ENCODE data around the gene GABRB2. TPM values are rescaled to one million over a fixed set of nuclear protein-coding genes. Genes with fewer than 3 reads are reported as not detected.
A peak's percentile ranks its signal among the peaks of the same experiment; 100 is the strongest.

Gene GABRB2
- total and polyA plus RNA-seq, 12 donors = 0.33 to 18.1 (median 6.6) TPM

- Histone ChIP-seq H3K4me1 (replicated peaks in 1 of 2) (peaks cover 11 to 16% of the 10 kb centered on the region in 2 donors), H3K27me3 (no peaks in the 10 kb centered on the region), H3K9me3 (replicated peaks in 1 of 3) (no peaks in the 10 kb centered on the region), H3K27ac (peak overlapping the region in 3 of 5 donors; percentile 11 to 69 (median 45)), H3K4me3 (no peak overlapping the region), H3K36me3 (replicated peaks in 1 of 2) (no peaks in the 10 kb centered on the region)
- 38 to 41% (median 39%) methylated on average over 1 of the region's 1 CpG for WGBS, 4 donors
- intact Hi-C loops (cut with DNase I) = no loop called here
- DNase-seq = peak in 6 of 7 donors; percentile 18 to 57 (median 28)
- TF ChIP-seq POLR2A (IDR thresholded peaks at IDR 0.05) (no peak), CTCF (IDR thresholded peaks at IDR 0.05) (no peak)
Observed at GRCh38 chr5:161446655-161447054, 99.9 kb downstream of the GABRB2 start.

GRCh38 chr5:161442471-161442870, 104.1 kb downstream of the GABRB2 start:
- Histone ChIP-seq H3K9me3 (replicated peaks in 1 of 3) (no peaks in the 10 kb centered on the region), H3K27ac (no peak overlapping the region), H3K4me1 (replicated peaks in 1 of 2) (peaks cover 7 to 12% of the 10 kb centered on the region in 2 donors), H3K27me3 (no peaks in the 10 kb centered on the region), H3K4me3 (no peak overlapping the region), H3K36me3 (replicated peaks in 1 of 2) (no peaks in the 10 kb centered on the region)
- intact Hi-C loops (cut with DNase I) = no loop called here
- no peak for DNase-seq
- TF ChIP-seq CTCF (IDR thresholded peaks at IDR 0.05) = no peak
- TF ChIP-seq POLR2A (IDR thresholded peaks at IDR 0.05) = no peak

- H3K9me3 ChIP-seq (replicated peaks in 1 of 3) = peaks cover 0 to 6% (median 0%) of the 10 kb centered on the region in 3 donors
- intact Hi-C loops (cut with DNase I) = no loop called here
- H3K27me3 ChIP-seq = no peaks in the 10 kb centered on the region
- DNase-seq = no peak
- H3K36me3 ChIP-seq (replicated peaks in 1 of 2) = no peaks in the 10 kb centered on the region
- no peaks in the 10 kb centered on the region for H3K4me1 ChIP-seq (replicated peaks in 1 of 2)
- TF ChIP-seq CTCF (IDR thresholded peaks at IDR 0.05) (no peak), POLR2A (IDR thresholded peaks at IDR 0.05) (no peak)
- 63 to 85% (median 79%) methylated on average over 2 of the region's 2 CpGs for WGBS, 4 donors
- H3K4me3 ChIP-seq = no peak overlapping the region
- H3K27ac ChIP-seq = no peak overlapping the region
Observed at GRCh38 chr5:161432798-161433197, 113.7 kb downstream of the GABRB2 start.

- peaks cover 0 to 6% (median 0%) of the 10 kb centered on the region in 3 donors for H3K9me3 ChIP-seq (replicated peaks in 1 of 3)
- intact Hi-C loops (cut with DNase I) = no loop called here
- H3K4me3 ChIP-seq = no peak overlapping the region
- 86 to 100% (median 89%) methylated on average over 1 of the region's 1 CpG for WGBS, 4 donors
- H3K27ac ChIP-seq = no peak overlapping the region
- TF ChIP-seq CTCF (IDR thresholded peaks at IDR 0.05) (no peak), POLR2A (IDR thresholded peaks at IDR 0.05) (no peak)
- H3K27me3 ChIP-seq = no peaks in the 10 kb centered on the region
- H3K4me1 ChIP-seq (replicated peaks in 1 of 2) = no peaks in the 10 kb centered on the region
- no peaks in the 10 kb centered on the region for H3K36me3 ChIP-seq (replicated peaks in 1 of 2)
- no peak for DNase-seq
Observed at GRCh38 chr5:161431963-161432362, 114.6 kb downstream of the GABRB2 start.

All from adrenal gland (tissue), 12 donors.